Measurements from ENCODE around the gene YLPM1. TPM values are rescaled to one million over a fixed set of nuclear protein-coding genes. Genes with fewer than 3 reads are reported as not detected.
A peak's percentile ranks its signal among the peaks of the same experiment; 100 is the strongest.

The YLPM1 gene
- total and polyA plus RNA-seq, 2 donors (not counting 1 experiment from before 2014, with no cell fraction given): 9.7 to 31.9 TPM

GRCh38 chr14:74804219-74804825 is 41.2 kb downstream of the YLPM1 start:
- no peak overlapping the region for H2AFZ ChIP-seq (ENCODE audit: low read length)
- H3K4me3 ChIP-seq (replicated peaks in 1 of 4; ENCODE audit: control extremely low read depth in 1 of 4, insufficient read depth in 1 of 4, low read depth in 3 of 4, low read length in 4 of 4): no peak overlapping the region
- no peak overlapping the region for H3K27ac ChIP-seq (ENCODE audit: insufficient read depth, low read length)
- peaks cover 4% of the 10 kb centered on the region for H3K36me3 ChIP-seq (ENCODE audit: control insufficient read depth, insufficient read depth, low read length)
- H4K20me1 ChIP-seq (ENCODE audit: control insufficient read depth, extremely low read depth, insufficient read depth, low read length): no peaks in the 10 kb centered on the region
- no peaks in the 10 kb centered on the region for H3K79me2 ChIP-seq (ENCODE audit: control insufficient read depth, insufficient read depth, low read length)
- no peaks in the 10 kb centered on the region for H3K9me3 ChIP-seq (ENCODE audit: control insufficient read depth, insufficient read depth, low read depth, low read length)
- DNase-seq (ENCODE audit: low read depth in 2 of 2): peak; percentile 53 to 73
- no peaks in the 10 kb centered on the region for H3K27me3 ChIP-seq (ENCODE audit: control insufficient read depth, insufficient read depth, low read length)
- TF ChIP-seq CTCF (conservative IDR thresholded peaks at IDR 0.05 in 1 of 2, IDR thresholded peaks at IDR 0.05 in 1 of 2; ENCODE audit: low read depth in 1 of 2, low read length in 2 of 2): peak; percentile 81 to 84
- TF ChIP-seq EZH2 (IDR thresholded peaks at IDR 0.05; ENCODE audit: low read length, missing control alignments): no peak
- no peak overlapping the region for H3K9ac ChIP-seq (ENCODE audit: insufficient read depth, low read length)
- H3K4me1 ChIP-seq (ENCODE audit: control insufficient read depth, extremely low read depth, insufficient read depth, low read length): no peaks in the 10 kb centered on the region
- H3K4me2 ChIP-seq (ENCODE audit: extremely low read depth, insufficient read depth, low read length): no peak overlapping the region

GRCh38 chr14:74807853-74808545 is 44.9 kb downstream of the YLPM1 start:
- H3K27me3 ChIP-seq (ENCODE audit: control insufficient read depth, insufficient read depth, low read length): no peaks in the 10 kb centered on the region
- peaks cover 13% of the 10 kb centered on the region for H3K36me3 ChIP-seq (ENCODE audit: control insufficient read depth, insufficient read depth, low read length)
- no peaks in the 10 kb centered on the region for H3K79me2 ChIP-seq (ENCODE audit: control insufficient read depth, insufficient read depth, low read length)
- no peak for TF ChIP-seq EZH2 (IDR thresholded peaks at IDR 0.05; ENCODE audit: low read length, missing control alignments)
- no peak for TF ChIP-seq CTCF (conservative IDR thresholded peaks at IDR 0.05 in 1 of 2, IDR thresholded peaks at IDR 0.05 in 1 of 2; ENCODE audit: low read depth in 1 of 2, low read length in 2 of 2)
- no peaks in the 10 kb centered on the region for H3K9me3 ChIP-seq (ENCODE audit: control insufficient read depth, insufficient read depth, low read depth, low read length)
- no peak overlapping the region for H3K27ac ChIP-seq (ENCODE audit: insufficient read depth, low read length)
- no peak overlapping the region for H2AFZ ChIP-seq (ENCODE audit: low read length)
- H3K4me3 ChIP-seq (replicated peaks in 1 of 4; ENCODE audit: control extremely low read depth in 1 of 4, insufficient read depth in 1 of 4, low read depth in 3 of 4, low read length in 4 of 4): no peak overlapping the region
- DNase-seq (ENCODE audit: low read depth in 2 of 2): peak in 1 of 2 donors; percentile 15
- H3K4me2 ChIP-seq (ENCODE audit: extremely low read depth, insufficient read depth, low read length): no peak overlapping the region
- no peaks in the 10 kb centered on the region for H3K4me1 ChIP-seq (ENCODE audit: control insufficient read depth, extremely low read depth, insufficient read depth, low read length)
- H3K9ac ChIP-seq (ENCODE audit: insufficient read depth, low read length): no peak overlapping the region
- no peaks in the 10 kb centered on the region for H4K20me1 ChIP-seq (ENCODE audit: control insufficient read depth, extremely low read depth, insufficient read depth, low read length)

GRCh38 chr14:74816124-74816523 is 53.0 kb downstream of the YLPM1 start:
- DNase-seq (ENCODE audit: low read depth in 2 of 2): no peak
- no peak overlapping the region for H3K4me2 ChIP-seq (ENCODE audit: extremely low read depth, insufficient read depth, low read length)
- H3K27me3 ChIP-seq (ENCODE audit: control insufficient read depth, insufficient read depth, low read length): no peaks in the 10 kb centered on the region
- H3K36me3 ChIP-seq (ENCODE audit: control insufficient read depth, insufficient read depth, low read length): peaks cover 8% of the 10 kb centered on the region
- no peaks in the 10 kb centered on the region for H4K20me1 ChIP-seq (ENCODE audit: control insufficient read depth, extremely low read depth, insufficient read depth, low read length)
- no peaks in the 10 kb centered on the region for H3K4me1 ChIP-seq (ENCODE audit: control insufficient read depth, extremely low read depth, insufficient read depth, low read length)
- TF ChIP-seq EZH2 (IDR thresholded peaks at IDR 0.05; ENCODE audit: low read length, missing control alignments) (no peak), CTCF (conservative IDR thresholded peaks at IDR 0.05 in 1 of 2, IDR thresholded peaks at IDR 0.05 in 1 of 2; ENCODE audit: low read depth in 1 of 2, low read length in 2 of 2) (no peak)
- H3K4me3 ChIP-seq (replicated peaks in 1 of 4; ENCODE audit: control extremely low read depth in 1 of 4, insufficient read depth in 1 of 4, low read depth in 3 of 4, low read length in 4 of 4): no peak overlapping the region
- no peak overlapping the region for H3K9ac ChIP-seq (ENCODE audit: insufficient read depth, low read length)
- H3K9me3 ChIP-seq (ENCODE audit: control insufficient read depth, insufficient read depth, low read depth, low read length): no peaks in the 10 kb centered on the region
- H3K27ac ChIP-seq (ENCODE audit: insufficient read depth, low read length): no peak overlapping the region
- H2AFZ ChIP-seq (ENCODE audit: low read length): no peak overlapping the region
- no peaks in the 10 kb centered on the region for H3K79me2 ChIP-seq (ENCODE audit: control insufficient read depth, insufficient read depth, low read length)
